ENCODE data around the gene C1orf35.
A peak's percentile ranks its signal among the peaks of the same experiment; 100 is the strongest.

Gene C1orf35

DNA sequence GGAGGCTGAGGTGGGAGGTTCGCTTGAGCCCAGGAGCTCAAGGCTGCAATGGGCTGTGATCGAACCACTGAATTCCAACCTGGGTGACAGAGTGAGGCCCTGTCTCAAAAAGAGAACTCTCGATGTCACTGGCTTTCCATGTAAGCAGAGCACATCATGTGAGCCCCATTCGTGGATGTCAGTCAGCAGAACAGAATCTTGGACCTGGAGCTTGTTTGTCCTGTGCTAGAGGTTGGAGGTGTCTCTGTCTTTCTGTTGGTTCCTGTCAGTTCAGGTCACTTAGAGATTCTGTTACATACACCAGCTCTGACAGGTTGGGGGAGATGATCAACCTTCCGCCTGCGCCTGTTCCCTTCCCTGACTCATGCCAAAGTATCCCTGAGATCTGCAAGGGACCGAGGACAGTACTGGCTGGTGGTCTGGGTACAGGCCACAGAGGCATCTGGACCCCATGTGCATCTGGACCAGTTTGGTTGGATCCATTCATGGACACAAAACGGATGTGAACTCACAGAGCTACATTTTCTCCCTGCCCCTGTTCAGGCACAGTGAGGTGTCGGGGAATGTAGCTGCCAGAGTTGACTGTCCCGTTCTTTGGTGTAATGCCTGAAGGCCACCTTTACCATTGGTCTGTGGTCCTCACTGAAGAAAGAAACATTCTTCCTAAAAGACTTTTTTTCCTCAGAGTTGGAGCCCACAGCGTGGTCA is 10.6 kb downstream of the C1orf35 start:
- no CpG with 5 or more reads among the region's 11 CpGs for WGBS (ENCODE audit: extremely low coverage, insufficient coverage, low lambda C conversion rate)

DNA sequence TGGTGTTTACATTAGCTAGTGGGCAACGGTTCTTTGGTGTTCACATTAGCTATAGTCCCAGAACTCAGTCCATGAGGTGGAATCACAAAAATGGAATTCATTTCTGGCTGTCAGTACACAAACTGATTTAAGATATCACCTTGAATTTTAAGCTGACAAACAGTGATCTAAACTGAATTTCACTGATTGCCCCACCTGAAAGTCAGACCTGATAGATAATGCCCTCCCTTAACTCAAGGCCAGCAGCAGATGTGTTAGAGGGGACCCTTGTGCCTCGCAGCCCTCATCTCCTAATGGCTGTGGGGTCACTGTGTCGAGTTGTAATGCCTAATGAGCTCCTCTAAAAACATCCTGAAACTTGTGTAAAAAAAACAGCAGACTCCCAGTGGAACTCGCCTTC is 12.0 kb downstream of the C1orf35 start:
- Histone ChIP-seq H2AK5ac (ENCODE audit: low read length) (no peak overlapping the region), H3K4me1 (ENCODE audit: control insufficient read depth, low read depth, low read length) (peaks cover 9% of the 10 kb centered on the region), H3K18ac (ENCODE audit: low read length) (no peak overlapping the region), H3K9ac (ENCODE audit: low read length) (no peak overlapping the region), H3K79me2 (ENCODE audit: control insufficient read depth, insufficient read depth, low read length) (peaks cover 100% of the 10 kb centered on the region), H3K36me3 (ENCODE audit: control insufficient read depth, insufficient read depth, low read length) (peaks cover 10% of the 10 kb centered on the region), H3K27ac (ENCODE audit: low read depth, low read length) (no peak overlapping the region), H3K4me3 (ENCODE audit: low read length) (no peak overlapping the region), H3K23ac (ENCODE audit: low read length) (no peak overlapping the region), H2BK15ac (replicated peaks; ENCODE audit: low read depth) (no peak overlapping the region), H3K56ac (ENCODE audit: low read length) (no peak overlapping the region), H3K79me1 (ENCODE audit: low read length) (peaks cover 5% of the 10 kb centered on the region), H2BK120ac (ENCODE audit: low read depth, low read length) (no peak overlapping the region), H3K4ac (ENCODE audit: low read depth, low read length) (no peak overlapping the region), H3K4me2 (ENCODE audit: low read length) (no peak overlapping the region), H2BK5ac (ENCODE audit: low read length) (no peak overlapping the region), H4K8ac (ENCODE audit: low read depth, low read length) (no peak overlapping the region), H4K5ac (ENCODE audit: low read length) (no peak overlapping the region), H3K27me3 (ENCODE audit: insufficient read depth, low read length, poor library complexity) (no peaks in the 10 kb centered on the region)
- WGBS (ENCODE audit: extremely low coverage, insufficient coverage, low lambda C conversion rate) = no CpG with 5 or more reads among the region's 4 CpGs
- no peak for DNase-seq

More for the DNA sequence above, 10.6 kb downstream of the C1orf35 start:
- Histone ChIP-seq H3K4me2 (ENCODE audit: low read length) (no peak overlapping the region), H2BK5ac (ENCODE audit: low read length) (no peak overlapping the region), H3K4me1 (ENCODE audit: control insufficient read depth, low read depth, low read length) (peaks cover 6% of the 10 kb centered on the region), H3K9ac (ENCODE audit: low read length) (no peak overlapping the region), H3K56ac (ENCODE audit: low read length) (no peak overlapping the region), H3K27me3 (ENCODE audit: insufficient read depth, low read length, poor library complexity) (no peaks in the 10 kb centered on the region), H3K23ac (ENCODE audit: low read length) (no peak overlapping the region), H4K5ac (ENCODE audit: low read length) (no peak overlapping the region), H3K79me2 (ENCODE audit: control insufficient read depth, insufficient read depth, low read length) (peaks cover 100% of the 10 kb centered on the region), H2BK120ac (ENCODE audit: low read depth, low read length) (no peak overlapping the region), H3K18ac (ENCODE audit: low read length) (no peak overlapping the region), H3K4me3 (ENCODE audit: low read length) (no peak overlapping the region), H4K8ac (ENCODE audit: low read depth, low read length) (no peak overlapping the region), H3K79me1 (ENCODE audit: low read length) (peaks cover 13% of the 10 kb centered on the region), H3K4ac (ENCODE audit: low read depth, low read length) (no peak overlapping the region), H2BK15ac (replicated peaks; ENCODE audit: low read depth) (no peak overlapping the region), H3K27ac (ENCODE audit: low read depth, low read length) (no peak overlapping the region), H2AK5ac (ENCODE audit: low read length) (no peak overlapping the region), H3K36me3 (ENCODE audit: control insufficient read depth, insufficient read depth, low read length) (peaks cover 12% of the 10 kb centered on the region)
- DNase-seq = no peak

GRCh38 chr1:228090613-228091081 is 12.5 kb downstream of the C1orf35 start:
- H3K79me1 ChIP-seq (ENCODE audit: low read length) = peaks cover 6% of the 10 kb centered on the region
- H3K56ac ChIP-seq (ENCODE audit: low read length) = no peak overlapping the region
- no peak for DNase-seq
- H3K79me2 ChIP-seq (ENCODE audit: control insufficient read depth, insufficient read depth, low read length) = peaks cover 100% of the 10 kb centered on the region
- peaks cover 13% of the 10 kb centered on the region for H3K4me1 ChIP-seq (ENCODE audit: control insufficient read depth, low read depth, low read length)
- no peak overlapping the region for H2AK5ac ChIP-seq (ENCODE audit: low read length)
- no peak overlapping the region for H2BK15ac ChIP-seq (replicated peaks; ENCODE audit: low read depth)
- H4K8ac ChIP-seq (ENCODE audit: low read depth, low read length) = no peak overlapping the region
- no peak overlapping the region for H2BK5ac ChIP-seq (ENCODE audit: low read length)
- H3K4me2 ChIP-seq (ENCODE audit: low read length) = no peak overlapping the region
- H3K27ac ChIP-seq (ENCODE audit: low read depth, low read length) = no peak overlapping the region
- no peak overlapping the region for H3K23ac ChIP-seq (ENCODE audit: low read length)
- no peak overlapping the region for H4K5ac ChIP-seq (ENCODE audit: low read length)
- H3K36me3 ChIP-seq (ENCODE audit: control insufficient read depth, insufficient read depth, low read length) = peaks cover 10% of the 10 kb centered on the region
- H2BK120ac ChIP-seq (ENCODE audit: low read depth, low read length) = no peak overlapping the region
- H3K4me3 ChIP-seq (ENCODE audit: low read length) = no peak overlapping the region
- no peak overlapping the region for H3K4ac ChIP-seq (ENCODE audit: low read depth, low read length)
- H3K18ac ChIP-seq (ENCODE audit: low read length) = no peak overlapping the region
- WGBS (ENCODE audit: extremely low coverage, insufficient coverage, low lambda C conversion rate) = no CpG with 5 or more reads among the region's 2 CpGs
- no peak overlapping the region for H3K9ac ChIP-seq (ENCODE audit: low read length)
- H3K27me3 ChIP-seq (ENCODE audit: insufficient read depth, low read length, poor library complexity) = no peaks in the 10 kb centered on the region

- H2BK5ac ChIP-seq (ENCODE audit: low read length) = no peak overlapping the region
- peaks cover 17% of the 10 kb centered on the region for H3K4me1 ChIP-seq (ENCODE audit: control insufficient read depth, low read depth, low read length)
- no peak overlapping the region for H3K56ac ChIP-seq (ENCODE audit: low read length)
- H2BK15ac ChIP-seq (replicated peaks; ENCODE audit: low read depth) = no peak overlapping the region
- H3K18ac ChIP-seq (ENCODE audit: low read length) = no peak overlapping the region
- H4K5ac ChIP-seq (ENCODE audit: low read length) = no peak overlapping the region
- H2BK120ac ChIP-seq (ENCODE audit: low read depth, low read length) = no peak overlapping the region
- WGBS (ENCODE audit: extremely low coverage, insufficient coverage, low lambda C conversion rate) = no CpG with 5 or more reads among the region's 12 CpGs
- H3K4ac ChIP-seq (ENCODE audit: low read depth, low read length) = no peak overlapping the region
- DNase-seq = no peak
- H3K36me3 ChIP-seq (ENCODE audit: control insufficient read depth, insufficient read depth, low read length) = peaks cover 10% of the 10 kb centered on the region
- no peak overlapping the region for H2AK5ac ChIP-seq (ENCODE audit: low read length)
- no peak overlapping the region for H3K27ac ChIP-seq (ENCODE audit: low read depth, low read length)
- H3K23ac ChIP-seq (ENCODE audit: low read length) = no peak overlapping the region
- peaks cover 5% of the 10 kb centered on the region for H3K79me1 ChIP-seq (ENCODE audit: low read length)
- no peak overlapping the region for H4K8ac ChIP-seq (ENCODE audit: low read depth, low read length)
- no peak overlapping the region for H3K9ac ChIP-seq (ENCODE audit: low read length)
- no peaks in the 10 kb centered on the region for H3K27me3 ChIP-seq (ENCODE audit: insufficient read depth, low read length, poor library complexity)
- H3K4me2 ChIP-seq (ENCODE audit: low read length) = no peak overlapping the region
- peaks cover 100% of the 10 kb centered on the region for H3K79me2 ChIP-seq (ENCODE audit: control insufficient read depth, insufficient read depth, low read length)
- H3K4me3 ChIP-seq (ENCODE audit: low read length) = no peak overlapping the region
Observed at GRCh38 chr1:228089519-228090380, 13.4 kb downstream of the C1orf35 start.

DNA sequence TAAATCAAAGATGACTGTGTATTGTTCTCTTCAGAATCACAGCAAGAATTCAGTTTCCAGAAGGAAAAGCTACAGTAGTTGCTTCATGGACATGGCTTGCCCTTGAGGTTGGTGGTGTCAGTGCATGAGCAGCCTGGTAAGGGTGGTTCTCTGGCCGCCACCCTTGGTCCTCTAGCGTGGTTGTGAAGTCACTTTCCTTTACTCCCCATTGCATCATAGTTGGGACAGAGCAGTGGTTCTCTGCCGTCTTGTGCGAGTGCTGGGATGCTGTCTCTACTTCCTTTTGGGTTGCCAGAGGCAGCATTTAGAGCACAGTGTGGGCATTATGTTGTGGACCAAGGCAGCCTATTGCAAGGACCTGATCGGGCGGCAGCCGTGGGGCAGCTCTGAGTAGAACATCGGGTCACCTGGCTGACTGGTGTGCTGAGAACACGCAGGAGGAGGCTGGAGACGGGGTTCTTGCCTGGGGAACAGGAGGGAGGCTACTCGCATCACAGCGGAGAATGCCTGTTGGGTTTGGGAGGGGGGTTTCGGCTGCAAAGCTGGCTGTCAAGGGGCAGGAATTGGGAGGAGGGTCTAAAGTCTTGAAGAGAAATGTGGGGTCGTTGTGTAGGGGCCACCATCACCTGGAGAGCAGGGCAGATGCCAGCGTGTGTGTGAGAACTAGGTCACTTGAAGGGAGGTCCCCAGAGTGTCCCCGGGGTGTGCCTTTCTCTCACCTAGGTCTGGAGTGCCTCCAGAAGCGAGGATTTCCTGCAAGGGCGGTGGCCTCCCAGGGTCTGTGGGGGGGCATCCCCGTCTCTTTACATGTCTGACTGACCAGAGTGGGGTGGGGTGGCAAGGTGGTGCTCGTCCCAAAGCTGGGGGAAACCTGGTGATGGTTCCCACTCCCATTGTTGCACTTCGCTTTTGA is 14.3 kb downstream of the C1orf35 start:
- Histone ChIP-seq H3K56ac (ENCODE audit: low read length) (no peak overlapping the region), H3K79me2 (ENCODE audit: control insufficient read depth, insufficient read depth, low read length) (peaks cover 100% of the 10 kb centered on the region), H4K5ac (ENCODE audit: low read length) (no peak overlapping the region), H2BK15ac (replicated peaks; ENCODE audit: low read depth) (no peak overlapping the region), H2BK5ac (ENCODE audit: low read length) (no peak overlapping the region), H3K9ac (ENCODE audit: low read length) (no peak overlapping the region), H3K4me3 (ENCODE audit: low read length) (no peak overlapping the region), H3K36me3 (ENCODE audit: control insufficient read depth, insufficient read depth, low read length) (peaks cover 10% of the 10 kb centered on the region), H2BK120ac (ENCODE audit: low read depth, low read length) (no peak overlapping the region), H3K23ac (ENCODE audit: low read length) (peak overlapping the region; percentile 86), H3K18ac (ENCODE audit: low read length) (no peak overlapping the region), H3K4me1 (ENCODE audit: control insufficient read depth, low read depth, low read length) (peaks cover 21% of the 10 kb centered on the region), H2AK5ac (ENCODE audit: low read length) (no peak overlapping the region), H3K27ac (ENCODE audit: low read depth, low read length) (no peak overlapping the region), H3K4me2 (ENCODE audit: low read length) (no peak overlapping the region), H3K27me3 (ENCODE audit: insufficient read depth, low read length, poor library complexity) (no peaks in the 10 kb centered on the region), H3K4ac (ENCODE audit: low read depth, low read length) (no peak overlapping the region), H3K79me1 (ENCODE audit: low read length) (peaks cover 5% of the 10 kb centered on the region), H4K8ac (ENCODE audit: low read depth, low read length) (no peak overlapping the region)
- WGBS (ENCODE audit: extremely low coverage, insufficient coverage, low lambda C conversion rate) = no CpG with 5 or more reads among the region's 21 CpGs
- no peak for DNase-seq

All from mesendoderm (in vitro differentiated cells).